H1 (cell line): ENCODE data around the gene TMEM89. TPM values are rescaled to one million over a fixed set of nuclear protein-coding genes. Genes with fewer than 3 reads are reported as not detected.

Source experiments
- CTCF ChIA-PET: fragments of 300-600 bp; sonication (Branson Sonifier 250); formaldehyde crosslinking; loops from one replicate; lab custom pipeline; 2021; ENCODE audit not compliant: partially characterized antibody; lab: Charles Lee
- POLR2A ChIA-PET: fragments of 300-600 bp; sonication (Branson Sonifier 250); formaldehyde crosslinking; loops from one replicate; lab custom pipeline; 2021; ENCODE audit warnings: inconsistent platforms; ENCODE audit not compliant: partially characterized antibody; lab: Charles Lee
- DNase-seq, 2 experiments: peaks; one replicate each; pipeline versions ENCODE4 v3.0.0 to v3.0.0-alpha.2; 2010 to 2022; ENCODE audit warnings: low spot score in 2 of 2, low read depth in 1 of 2, mixed read lengths in 1 of 2
- FAIRE-seq: peaks from 2 replicates; lab custom pipeline; 2011; peaks lifted over from hg19 to GRCh38; lab: Jason Lieb, UNC
- H2AFZ ChIP-seq: 2 replicates; pipeline ENCODE4 v1.8.1; 2012; ENCODE audit warnings: low read length, inconsistent platforms
- H2AK5ac ChIP-seq: 2 replicates; pipeline ENCODE4 v1.6.1; 2013; ENCODE audit warnings: low read depth, low read length
- H2BK120ac ChIP-seq: replicated peaks from 2 replicates; pipeline ENCODE3; 2013; ENCODE audit warnings: low read depth, low read length, inconsistent platforms
- H2BK12ac ChIP-seq: 2 replicates; pipeline ENCODE4 v1.6.1; 2013; ENCODE audit warnings: low read depth, low read length
- H2BK15ac ChIP-seq: 2 replicates; pipeline ENCODE4 v1.6.1; 2013; ENCODE audit warnings: low read length
- H2BK20ac ChIP-seq: 2 replicates; pipeline ENCODE4 v1.6.1; 2013; ENCODE audit warnings: low read length
- H2BK5ac ChIP-seq: 2 replicates; pipeline ENCODE4 v1.6.1; 2013; ENCODE audit warnings: low read depth, low read length
- H3K14ac ChIP-seq: 2 replicates; pipeline ENCODE4 v1.6.1; 2013; ENCODE audit warnings: inconsistent platforms; ENCODE audit not compliant: insufficient read length
- H3K18ac ChIP-seq: 2 replicates; pipeline ENCODE4 v1.6.1; 2013; ENCODE audit warnings: low read length; ENCODE audit errors: extremely low read depth
- H3K23ac ChIP-seq: 2 replicates; pipeline ENCODE4 v1.6.1; 2013; ENCODE audit warnings: inconsistent platforms; ENCODE audit not compliant: insufficient read length
- H3K23me2 ChIP-seq: 2 replicates; pipeline ENCODE4 v1.6.1; 2013; ENCODE audit warnings: low read depth, low read length
- H3K27ac ChIP-seq: 2 replicates; pipeline ENCODE4 v1.6.1; 2011; ENCODE audit warnings: low read depth, low read length, inconsistent platforms
- H3K27me3 ChIP-seq, 4 experiments: replicated peaks in 1 of 4; 1 replicate in 1 of 4; 2 replicates in 3 of 4; pipeline versions ENCODE4 v1.6.1 to v1.8.1; 2011 to 2013; ENCODE audit warnings: low read length in 3 of 4, mild to moderate bottlenecking in 3 of 4, inconsistent platforms in 2 of 4, mixed read lengths in 2 of 4, moderate library complexity in 1 of 4; ENCODE audit not compliant: control insufficient read depth in 3 of 4, insufficient read depth in 3 of 4; ENCODE audit errors: extremely low read depth in 1 of 4
- H3K36me3 ChIP-seq, 4 experiments: 2 replicates each; pipeline versions ENCODE4 v1.6.1 to v1.8.1; 2011 to 2013; ENCODE audit warnings: mild to moderate bottlenecking in 4 of 4, low read length in 3 of 4, moderate library complexity in 2 of 4, control low read depth in 1 of 4, inconsistent platforms in 1 of 4; ENCODE audit not compliant: insufficient read depth in 4 of 4, control insufficient read depth in 2 of 4
- H3K4ac ChIP-seq: replicated peaks from 2 replicates; pipeline ENCODE3; 2013; ENCODE audit warnings: low read length, low read depth, mixed read lengths, inconsistent platforms; ENCODE audit not compliant: insufficient read length
- H3K4me1 ChIP-seq, 4 experiments: replicated peaks in 1 of 4; 1 replicate in 1 of 4; 2 replicates in 3 of 4; pipeline versions ENCODE4 v1.6.1 to v1.8.1; 2011 to 2013; ENCODE audit warnings: low read length in 3 of 4, inconsistent platforms in 2 of 4, mixed read lengths in 1 of 4; ENCODE audit not compliant: insufficient read depth in 4 of 4, control insufficient read depth in 3 of 4
- H3K4me2 ChIP-seq, 2 experiments: 2 replicates each; pipeline versions ENCODE4 v1.6.1 to v1.8.1; 2011 to 2013; ENCODE audit warnings: low read depth in 2 of 2, low read length in 2 of 2, control low read depth in 1 of 2, inconsistent platforms in 1 of 2, mild to moderate bottlenecking in 1 of 2; ENCODE audit not compliant: insufficient read depth in 1 of 2
- H3K4me3 ChIP-seq, 4 experiments: fragments of 200-600, 300-600 bp in 1 of 4; sonication (generic), shearing (Covaris generic), sonication (Bioruptor Twin) in 1 of 4; 2 replicates each; pipeline versions ENCODE4 v1.5.1 to v1.8.1; 2011 to 2016; ENCODE audit warnings: low read length in 4 of 4, low read depth in 3 of 4, control low read depth in 2 of 4, inconsistent platforms in 2 of 4, mild to moderate bottlenecking in 2 of 4, mixed read lengths in 1 of 4, moderate library complexity in 1 of 4; ENCODE audit not compliant: insufficient read depth in 2 of 4; ENCODE audit errors: extremely low read depth in 1 of 4
- H3K56ac ChIP-seq: replicated peaks from 2 replicates; pipeline ENCODE3; 2013; ENCODE audit warnings: low read depth, mild to moderate bottlenecking, mixed read lengths, low read length, inconsistent platforms; ENCODE audit not compliant: insufficient read length
- H3K79me1 ChIP-seq: 2 replicates; pipeline ENCODE4 v1.6.1; 2013; ENCODE audit warnings: low read depth, low read length, control low read depth
- H3K79me2 ChIP-seq, 2 experiments: 2 replicates each; pipeline versions ENCODE4 v1.6.1 to v1.8.1; 2012 to 2013; ENCODE audit warnings: low read length in 2 of 2, mild to moderate bottlenecking in 2 of 2, inconsistent platforms in 1 of 2; ENCODE audit not compliant: insufficient read depth in 2 of 2, control insufficient read depth in 1 of 2
- H3K9ac ChIP-seq, 4 experiments: replicated peaks in 1 of 4; 1 replicate in 1 of 4; 2 replicates in 3 of 4; pipeline versions ENCODE4 v1.6.1 to v1.8.1; 2011 to 2013; ENCODE audit warnings: low read depth in 3 of 4, low read length in 3 of 4, control low read depth in 2 of 4, mild to moderate bottlenecking in 2 of 4, moderate library complexity in 2 of 4, inconsistent platforms in 1 of 4; ENCODE audit errors: extremely low read depth in 1 of 4
- H3K9me3 ChIP-seq, 2 experiments: 2 replicates each; pipeline versions ENCODE4 v1.6.1 to v1.8.1; 2012 to 2013; ENCODE audit warnings: mild to moderate bottlenecking in 2 of 2, moderate library complexity in 2 of 2, control low read depth in 1 of 2, inconsistent platforms in 1 of 2, low read depth in 1 of 2, low read length in 1 of 2, mixed read lengths in 1 of 2; ENCODE audit not compliant: insufficient read depth in 2 of 2
- H4K20me1 ChIP-seq, 2 experiments: replicated peaks in 1 of 2; 2 replicates each; pipeline versions ENCODE3 to v1.8.1; 2011 to 2013; ENCODE audit warnings: inconsistent platforms in 2 of 2, low read length in 2 of 2, mild to moderate bottlenecking in 1 of 2; ENCODE audit not compliant: insufficient read depth in 2 of 2, control insufficient read depth in 1 of 2
- H4K5ac ChIP-seq: 2 replicates; pipeline ENCODE4 v1.6.1; 2013; ENCODE audit warnings: low read length, low read depth, mixed read lengths, inconsistent platforms; ENCODE audit not compliant: insufficient read length
- H4K8ac ChIP-seq: 2 replicates; pipeline ENCODE4 v1.8.0; 2013; ENCODE audit warnings: mild to moderate bottlenecking, moderate library complexity, low read length, inconsistent platforms; ENCODE audit not compliant: insufficient read depth; ENCODE audit errors: extremely low read depth
- H4K91ac ChIP-seq: replicated peaks from 2 replicates; pipeline ENCODE3; 2013; ENCODE audit warnings: low read length, mixed read lengths, inconsistent platforms; ENCODE audit not compliant: insufficient read length
- ATF3 ChIP-seq: IDR thresholded peaks from 2 replicates; pipeline ENCODE4 v1.6.1; 2011; ENCODE audit warnings: low read depth, mild to moderate bottlenecking, low read length; ENCODE audit not compliant: insufficient read depth
- CHD2 ChIP-seq: IDR thresholded peaks from 2 replicates; pipeline ENCODE4 v1.6.1; 2012; ENCODE audit warnings: low read length, improper control_type of control experiment
- CTCF ChIP-seq, 3 experiments: IDR thresholded peaks; 1 replicate in 2 of 3; 2 replicates in 1 of 3; pipeline versions ENCODE4 v1.5.1 to v1.6.1; 2011; ENCODE audit warnings: low read length in 3 of 3, mild to moderate bottlenecking in 3 of 3, inconsistent platforms in 2 of 3, low read depth in 1 of 3, moderate library complexity in 1 of 3; ENCODE audit not compliant: insufficient read depth in 1 of 3; ENCODE audit errors: control extremely low read depth in 1 of 3
- EP300 ChIP-seq, 2 experiments: IDR thresholded peaks; 1 replicate in 1 of 2; 2 replicates in 1 of 2; pipeline ENCODE4 v1.6.1; 2011 to 2012; ENCODE audit warnings: low read depth in 2 of 2, low read length in 2 of 2, mild to moderate bottlenecking in 2 of 2, borderline replicate concordance in 1 of 2, inconsistent platforms in 1 of 2, moderate library complexity in 1 of 2
- JUND ChIP-seq: IDR thresholded peaks from 2 replicates; pipeline ENCODE4 v1.6.1; 2011; ENCODE audit warnings: mild to moderate bottlenecking, improper control_type of control experiment, low read length
- NANOG ChIP-seq: IDR thresholded peaks from 2 replicates; pipeline ENCODE4 v1.6.1; 2011; ENCODE audit warnings: low read length, low read depth, mild to moderate bottlenecking, inconsistent platforms; ENCODE audit not compliant: insufficient read depth, poor library complexity, severe bottlenecking
- NRF1 ChIP-seq: IDR thresholded peaks from 2 replicates; pipeline ENCODE4 v1.6.1; 2011; ENCODE audit warnings: mild to moderate bottlenecking, low read depth, low read length, improper control_type of control experiment
- RBBP5 ChIP-seq: IDR thresholded peaks from 2 replicates; pipeline ENCODE4 v1.7.1; 2012; ENCODE audit warnings: low read depth, mild to moderate bottlenecking, inconsistent platforms, low read length, moderate library complexity, borderline replicate concordance
- SAP30 ChIP-seq: fragments of 300-600 bp; sonication (generic); IDR thresholded peaks from 2 replicates; pipeline ENCODE4 v1.7.1; 2012; ENCODE audit warnings: low read length, moderate library complexity, mild to moderate bottlenecking, inconsistent platforms; ENCODE audit not compliant: insufficient read depth, insufficient replicate concordance
- WGBS, 2 experiments: shearing (Covaris generic) in 1 of 2; methylation state at CpG; one replicate each; pipeline versions ENCODE4 v1.1.6 to v1.1.7; 2013 to 2015; ENCODE audit warnings: low lambda C conversion rate in 2 of 2, mixed read lengths in 2 of 2, inconsistent platforms in 1 of 2, low coverage in 1 of 2, missing lambda C conversion rate in 1 of 2; ENCODE audit not compliant: insufficient replicate concordance in 2 of 2, insufficient coverage in 1 of 2, insufficient read length in 1 of 2; ENCODE audit errors: extremely low coverage in 1 of 2, missing lambda C conversion rate in 1 of 2; 5-methylcytosine and 5-hydroxymethylcytosine counted together
- polyA plus RNA-seq, 7 experiments: library from polyadenylated mRNA; depleted of rRNA in 3 of 7; stranded (reverse) in 5 of 7; unstranded in 2 of 7; fragments of >200 nt in 5 of 7; fragments of 200-250 nt in 2 of 7; gene quantifications; 1 replicate in 5 of 7; 2 replicates in 1 of 7; 4 replicates in 1 of 7; pipeline versions ENCODE4 v1.2.1 to v1.2.3, GENCODE V29; 2011 to 2013; ENCODE audit warnings: missing spikeins in 2 of 7, mixed read lengths in 2 of 7
- total RNA-seq: library from RNA; stranded (reverse); fragmentation: NEBNext Ultra II Directional; extraction: Animal tissue kit (Norgen Biotek cat#: 25700); gene quantifications from 2 replicates; pipeline ENCODE4 v1.2.1, GENCODE V29; 2021

The TMEM89 gene
- total and polyA plus RNA-seq, 2 of the 8 experiments (the other 6 are each of a cell fraction or from before 2014, with no cell fraction given), result not detected

- no peak overlapping the region for H3K23ac ChIP-seq
- H3K18ac ChIP-seq, result no peak overlapping the region
- H3K14ac ChIP-seq, result no peak overlapping the region
- no peaks in the 10 kb centered on the region for H3K9me3 ChIP-seq
- H3K4me1 ChIP-seq, result peaks cover 0 to 7% (median 7%) of the 10 kb centered on the region in 4 experiments; a peak in 6 of 7 replicates
- no peak overlapping the region for H3K56ac ChIP-seq
- no peak overlapping the region for H3K9ac ChIP-seq
- H3K4ac ChIP-seq, result no peak overlapping the region
- TF ChIP-seq CHD2 (no peak), RBBP5 (no peak), SAP30 (no peak), CTCF (IDR thresholded peaks at IDR 0.05; ENCODE audit: control extremely low read depth in 1 of 3, insufficient read depth in 1 of 3, low read depth in 1 of 3, low read length in 3 of 3) (no peak), NRF1 (no peak), JUND (no peak), ATF3 (no peak), NANOG (no peak), EP300 (IDR thresholded peaks at IDR 0.05; ENCODE audit: borderline replicate concordance in 1 of 2, low read depth in 2 of 2, low read length in 2 of 2) (no peak)
- TF ChIP-seq, all 59 proteins: peak for 0
- peaks cover 0 to 5% (median 3%) of the 10 kb centered on the region in 4 experiments; a peak in 3 of 7 replicates for H3K27me3 ChIP-seq
- no peak overlapping the region for H4K5ac ChIP-seq
- H3K79me1 ChIP-seq, result no peaks in the 10 kb centered on the region
- no peak overlapping the region for H2BK5ac ChIP-seq
- H2BK120ac ChIP-seq, result no peak overlapping the region
- no peak overlapping the region for H3K4me2 ChIP-seq
- peaks cover 0 to 26% (median 8%) of the 10 kb centered on the region in 4 experiments; a peak in 5 of 8 replicates for H3K36me3 ChIP-seq
- H3K79me2 ChIP-seq, result no peaks in the 10 kb centered on the region
- peaks cover 8% of the 10 kb centered on the region; the same call in 1 of the 2 replicates for H3K23me2 ChIP-seq
- peaks cover 0 to 18% of the 10 kb centered on the region in 2 experiments for H4K20me1 ChIP-seq
- CTCF ChIA-PET, result interaction anchor here (1.2 kb wide), 1 partner anchor 215 kb away, joined by 3 read pairs; no protein-coding TSS in a partner anchor
- FAIRE-seq (no peak), DNase-seq (no peak)
- 95% methylated on average over 12 of the region's 12 CpGs; no CpG with 5 or more reads in 1 of the 2 experiments for WGBS, 2 experiments
- no peak overlapping the region for H2BK15ac ChIP-seq
- POLR2A ChIA-PET, result interaction anchor here (7.7 to 10.5 kb wide), 2 partner anchors 13 to 14 kb away, joined by 59 to 111 read pairs; partner anchors contain the start of genes CELSR3 and SLC26A6
- H2AK5ac ChIP-seq, result no peak overlapping the region
- no peak overlapping the region for H3K4me3 ChIP-seq
- H2AFZ ChIP-seq, result no peak overlapping the region
- no peak overlapping the region for H3K27ac ChIP-seq
- no peak overlapping the region for H2BK20ac ChIP-seq
- no peak overlapping the region for H4K8ac ChIP-seq
- H2BK12ac ChIP-seq, result no peak overlapping the region
- no peak overlapping the region for H4K91ac ChIP-seq
Measured at GRCh38 chr3:48650723-48651122, 29.2 kb upstream of the TMEM89 start.
